NCI-H1417 treated with DMSO at 0.1 percent for 48 hours (cell line): ENCODE results near the gene TCEAL7.
"Not testable (repeated sequence)": the region's sequence is repeated elsewhere in the genome, so short reads cannot be mapped to it uniquely, and the experiment has no call there.

Experiments used
- DNase-seq: peaks from one replicate; lab custom pipeline; 2025; lab: John Stamatoyannopoulos, UW

The TCEAL7 gene

GRCh38 chrX:103329991-103330390 lies at the start of gene TCEAL7:
TCEAL7 (plus strand) TSS chrX:103330239; CDS start chrX:103331404, 1,165 bp downstream.
- no peak for DNase-seq

- DNase-seq, result no peak
Observed at GRCh38 chrX:103293118-103293517, 36.9 kb upstream of the TCEAL7 start.

GRCh38 chrX:103304705-103305104 lies 25.3 kb upstream of the TCEAL7 start:
- DNase-seq, result no peak

GRCh38 chrX:103305666-103306065 lies 24.4 kb upstream of the TCEAL7 start:
- DNase-seq, result not testable (repeated sequence)

- no peak for DNase-seq
Observed at GRCh38 chrX:103309860-103310554, 20.0 kb upstream of the TCEAL7 start.

GRCh38 chrX:103310555-103311398 lies 19.3 kb upstream of the TCEAL7 start, which contains the start of gene BEX2:
BEX2 (minus strand) TSS chrX:103310990; CDS start chrX:103309976, 1,014 bp downstream.
- DNase-seq, result peak; percentile 24

- no peak for DNase-seq
Observed at GRCh38 chrX:103311399-103311780, 18.6 kb upstream of the TCEAL7 start.

GRCh38 chrX:103330681-103331288 lies 746 bp downstream of the TCEAL7 start:
- DNase-seq, result no peak

- DNase-seq, result no peak
Observed at GRCh38 chrX:103338663-103339062, 8.6 kb downstream of the TCEAL7 start.

- no peak for DNase-seq
Observed at GRCh38 chrX:103343105-103343504, 13.1 kb downstream of the TCEAL7 start.

GRCh38 chrX:103344606-103345005 lies 14.6 kb downstream of the TCEAL7 start:
- no peak for DNase-seq

GRCh38 chrX:103347682-103348397 lies 17.8 kb downstream of the TCEAL7 start:
- DNase-seq, result no peak

- no peak for DNase-seq
Observed at GRCh38 chrX:103356130-103356798, 26.2 kb downstream of the TCEAL7 start, which contains the start of gene TCEAL9. TCEAL9 (plus strand) TSS chrX:103356506; CDS start chrX:103357685, 1,179 bp downstream.

GRCh38 chrX:103356858-103357257 lies 26.8 kb downstream of the TCEAL7 start:
- no peak for DNase-seq

- no peak for DNase-seq
Observed at GRCh38 chrX:103357871-103358270, 27.8 kb downstream of the TCEAL7 start.

- DNase-seq, result not testable (repeated sequence)
Observed at GRCh38 chrX:103359605-103360004, 29.6 kb downstream of the TCEAL7 start.

- DNase-seq, result no peak
Observed at GRCh38 chrX:103360092-103360491, 30.1 kb downstream of the TCEAL7 start.

GRCh38 chrX:103360916-103361315 lies 30.9 kb downstream of the TCEAL7 start:
- no peak for DNase-seq

- no peak for DNase-seq
Observed at GRCh38 chrX:103361798-103362197, 31.8 kb downstream of the TCEAL7 start.

- no peak for DNase-seq
Observed at GRCh38 chrX:103362474-103362873, 32.4 kb downstream of the TCEAL7 start.

- DNase-seq, result no peak
Observed at GRCh38 chrX:103363046-103363445, 33.0 kb downstream of the TCEAL7 start.
